CD14-positive monocyte (primary cell): ENCODE measurements around the gene ZFPL1. TPM values are rescaled to one million over a fixed set of nuclear protein-coding genes. Genes with fewer than 3 reads are reported as not detected.

Experiments
- DNase-seq, 3 donors: peaks; one replicate each; pipeline ENCODE4 v3.0.0-alpha.2; 2011 to 2022
- H2AFZ ChIP-seq: 2 replicates; pipeline ENCODE4 v1.6.0; 2012; ENCODE audit warnings: mild to moderate bottlenecking, low read depth, low read length, inconsistent platforms; ENCODE audit not compliant: insufficient read depth, poor library complexity, severe bottlenecking
- H3K27ac ChIP-seq, 2 donors: 1 replicate in 1 of 2; 2 replicates in 1 of 2; pipeline ENCODE4 v1.5.1; 2012 to 2013; ENCODE audit warnings: low read length in 2 of 2, control low read depth in 1 of 2, inconsistent platforms in 1 of 2, low read depth in 1 of 2, mild to moderate bottlenecking in 1 of 2
- H3K27me3 ChIP-seq, 2 donors: one replicate each; pipeline versions ENCODE4 v1.6.0 to v1.6.1; 2011 to 2013; ENCODE audit warnings: low read length in 2 of 2; ENCODE audit not compliant: control insufficient read depth in 2 of 2, insufficient read depth in 2 of 2
- H3K36me3 ChIP-seq, 2 donors: replicated peaks in 1 of 2; 1 replicate in 1 of 2; 2 replicates in 1 of 2; pipeline versions ENCODE4 v1.5.1 to v1.6.1; 2012 to 2013; ENCODE audit warnings: low read length in 2 of 2, control low read depth in 1 of 2, inconsistent platforms in 1 of 2, mild to moderate bottlenecking in 1 of 2; ENCODE audit not compliant: insufficient read depth in 2 of 2, control insufficient read depth in 1 of 2
- H3K4me1 ChIP-seq, 2 donors: 1 replicate in 1 of 2; 2 replicates in 1 of 2; pipeline versions ENCODE4 v1.5.1 to v1.6.1; 2012 to 2013; ENCODE audit warnings: low read length in 2 of 2, control low read depth in 1 of 2, inconsistent platforms in 1 of 2, mild to moderate bottlenecking in 1 of 2, moderate library complexity in 1 of 2; ENCODE audit not compliant: insufficient read depth in 2 of 2, control insufficient read depth in 1 of 2
- H3K4me2 ChIP-seq: replicated peaks from 2 replicates; pipeline ENCODE3; 2012; ENCODE audit warnings: low read length, moderate library complexity, mild to moderate bottlenecking; ENCODE audit not compliant: poor library complexity, severe bottlenecking; ENCODE audit errors: extremely low read depth
- H3K4me3 ChIP-seq, 3 experiments: fragments of 200-600 bp in 1 of 3; sonication (generic) in 1 of 3; replicated peaks in 1 of 3; 1 replicate in 2 of 3; 2 replicates in 1 of 3; pipeline ENCODE4 v1.5.1; 2011 to 2013; ENCODE audit warnings: low read length in 3 of 3, mild to moderate bottlenecking in 3 of 3, control low read depth in 2 of 3, low read depth in 2 of 3, inconsistent platforms in 1 of 3, moderate library complexity in 1 of 3
- H3K79me2 ChIP-seq: 2 replicates; pipeline ENCODE4 v1.6.0; 2012; ENCODE audit warnings: mild to moderate bottlenecking, control low read depth, inconsistent platforms, low read length, moderate library complexity; ENCODE audit not compliant: insufficient read depth
- H3K9ac ChIP-seq: 2 replicates; pipeline ENCODE4 v1.6.0; 2017; ENCODE audit warnings: low read length, mild to moderate bottlenecking; ENCODE audit not compliant: insufficient read depth, poor library complexity, severe bottlenecking
- H3K9me3 ChIP-seq, 2 donors: replicated peaks in 1 of 2; 1 replicate in 1 of 2; 2 replicates in 1 of 2; pipeline versions ENCODE4 v1.5.1 to v1.6.1; 2012 to 2013; ENCODE audit warnings: low read length in 2 of 2, control low read depth in 1 of 2; ENCODE audit not compliant: control insufficient read depth in 1 of 2, insufficient read depth in 1 of 2
- H4K20me1 ChIP-seq: 2 replicates; pipeline ENCODE4 v1.6.0; 2012; ENCODE audit warnings: mild to moderate bottlenecking, low read length, control low read depth, moderate library complexity; ENCODE audit not compliant: insufficient read depth
- H3K27ac Mint-ChIP-seq, 7 donors: one replicate each; pipeline ENCODE4 v1.8.0; 2020; ENCODE audit warnings: mild to moderate bottlenecking in 7 of 7, mixed read lengths in 7 of 7, moderate library complexity in 6 of 7, inconsistent platforms in 2 of 7
- H3K27me3 Mint-ChIP-seq, 3 donors: one replicate each; pipeline ENCODE4 v1.8.0; 2021 to 2022; ENCODE audit warnings: low read depth in 3 of 3, mild to moderate bottlenecking in 3 of 3, mixed read lengths in 3 of 3, moderate library complexity in 3 of 3, inconsistent platforms in 1 of 3
- H3K36me3 Mint-ChIP-seq, 2 donors: one replicate each; pipeline ENCODE4 v1.8.0; 2020; ENCODE audit warnings: mixed read lengths in 2 of 2, inconsistent platforms in 1 of 2, mild to moderate bottlenecking in 1 of 2
- H3K4me1 Mint-ChIP-seq: one replicate; pipeline ENCODE4 v1.8.0; 2020; ENCODE audit warnings: mild to moderate bottlenecking, mixed read lengths
- H3K4me3 Mint-ChIP-seq, 2 donors: one replicate each; pipeline ENCODE4 v1.8.0; 2020; ENCODE audit warnings: mild to moderate bottlenecking in 2 of 2, mixed read lengths in 2 of 2, moderate library complexity in 1 of 2
- H3K9me3 Mint-ChIP-seq, 7 donors: one replicate each; pipeline ENCODE4 v1.8.0; 2020 to 2022; ENCODE audit warnings: mixed read lengths in 7 of 7, mild to moderate bottlenecking in 6 of 7, moderate library complexity in 6 of 7, inconsistent platforms in 2 of 7
- CTCF ChIP-seq: fragments of 200-600 bp; IDR thresholded peaks from one replicate; pipeline ENCODE4 v1.8.0; 2022; ENCODE audit warnings: antibody characterized with exemption, mild to moderate bottlenecking
- WGBS: methylation state at CpG from one replicate; pipeline ENCODE4 v1.1.5; 2013; ENCODE audit warnings: missing lambda C conversion rate; ENCODE audit not compliant: insufficient coverage; 5-methylcytosine and 5-hydroxymethylcytosine counted together
- intact Hi-C, 2 donors: fragments of 100-400 bp; cut with micrococcal nuclease; formaldehyde crosslinking; loops; one replicate each; pipeline versions ENCODE4 v1.15.0 to v1.15.1; 2023
- polyA plus RNA-seq, 3 donors: library from polyadenylated mRNA; depleted of rRNA in 1 of 3; unstranded in 2 of 3; stranded (reverse) in 1 of 3; fragments of 300-500 nt in 2 of 3; fragments of >200 nt in 1 of 3; fragmentation: Illumina TruSeq in 2 of 3; gene quantifications; 1 replicate in 2 of 3; 2 replicates in 1 of 3; pipeline ENCODE4 v1.2.3, GENCODE V29; 2012 to 2021

The ZFPL1 gene
- polyA plus RNA-seq, 3 donors, result 25.1 to 41.1 (median 27.2) TPM

DNA sequence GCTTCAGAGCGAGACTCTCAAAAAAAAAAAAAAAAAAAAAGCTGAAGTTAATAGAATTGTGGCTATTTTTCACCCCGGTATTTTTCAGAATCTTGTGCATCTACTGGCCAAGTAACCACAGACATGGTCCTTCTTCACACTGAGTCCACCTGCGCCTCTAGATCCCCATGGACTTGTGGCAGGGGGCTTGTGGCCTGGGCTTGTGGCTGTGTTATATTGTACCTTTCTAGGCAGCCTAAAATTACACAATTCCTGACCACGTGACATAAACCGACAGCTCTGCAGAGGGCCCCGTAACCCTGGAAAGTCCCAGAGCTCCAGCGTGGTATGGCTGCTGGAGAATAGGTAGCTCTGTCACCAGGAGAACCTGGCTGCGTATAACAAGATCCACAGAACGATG, 14.8 kb upstream of the ZFPL1 start:
- Mint-ChIP-seq H3K9me3 (no peaks in the 10 kb centered on the region), H3K27ac (peak overlapping the region in 1 of 7 donors; percentile 25)
- peak in 2 of 3 donors; percentile 32 to 65 for DNase-seq

GRCh38 chr11:65071907-65072630, 12.0 kb upstream of the ZFPL1 start:
- no peak for DNase-seq
- H3K4me1 Mint-ChIP-seq, result no peaks in the 10 kb centered on the region
- H3K4me3 Mint-ChIP-seq, result no peak overlapping the region
- Histone ChIP-seq H3K27me3 (no peaks in the 10 kb centered on the region), H3K4me3 (no peak overlapping the region), H3K4me2 (no peak overlapping the region), H3K79me2 (no peaks in the 10 kb centered on the region), H4K20me1 (no peaks in the 10 kb centered on the region), H3K9ac (no peak overlapping the region), H3K4me1 (no peaks in the 10 kb centered on the region), H3K9me3 (no peaks in the 10 kb centered on the region), H3K27ac (no peak overlapping the region), H2AFZ (no peak overlapping the region), H3K36me3 (peaks cover 0 to 10% of the 10 kb centered on the region in 2 donors)
- peaks cover 4 to 14% of the 10 kb centered on the region in 2 donors for H3K36me3 Mint-ChIP-seq
- intact Hi-C loops, result no loop called here
- 61% methylated on average over 3 of the region's 4 CpGs for WGBS
- no peak for TF ChIP-seq CTCF
- peaks cover 0 to 2% (median 2%) of the 10 kb centered on the region in 3 donors for H3K27me3 Mint-ChIP-seq
- no peak overlapping the region for H3K27ac Mint-ChIP-seq
- H3K9me3 Mint-ChIP-seq, result no peaks in the 10 kb centered on the region

More for the DNA sequence above, 14.8 kb upstream of the ZFPL1 start:
- Histone ChIP-seq H3K4me3 (no peak overlapping the region), H3K9me3 (no peaks in the 10 kb centered on the region), H3K4me1 (no peaks in the 10 kb centered on the region), H3K27me3 (no peaks in the 10 kb centered on the region), H4K20me1 (no peaks in the 10 kb centered on the region), H3K27ac (no peak overlapping the region), H2AFZ (no peak overlapping the region), H3K36me3 (no peaks in the 10 kb centered on the region), H3K79me2 (no peaks in the 10 kb centered on the region), H3K9ac (no peak overlapping the region), H3K4me2 (peak overlapping the region; percentile 21)
- H3K4me3 Mint-ChIP-seq, result no peak overlapping the region
- intact Hi-C loops, result no loop called here
- 18% methylated on average over 4 of the region's 9 CpGs for WGBS
- H3K27me3 Mint-ChIP-seq, result peaks cover 0 to 4% (median 2%) of the 10 kb centered on the region in 3 donors
- H3K36me3 Mint-ChIP-seq, result no peaks in the 10 kb centered on the region
- TF ChIP-seq CTCF, result no peak
- peaks cover 3% of the 10 kb centered on the region for H3K4me1 Mint-ChIP-seq
